GM18505 (cell line): ENCODE measurements around the gene CELF5.

Source experiments
- ATAC-seq: cut with Tn5 transposase; IDR thresholded peaks from one replicate; pipeline ENCODE4 v1.9.1; 2021; ENCODE audit not compliant: unreplicated experiment
- POLR2A ChIP-seq: IDR thresholded peaks from 4 replicates; pipeline ENCODE4 v1.6.1; 2011; ENCODE audit warnings: borderline replicate concordance; ENCODE audit not compliant: insufficient read depth, insufficient read length; ENCODE audit errors: extremely low read depth

CELF5 gene

DNA sequence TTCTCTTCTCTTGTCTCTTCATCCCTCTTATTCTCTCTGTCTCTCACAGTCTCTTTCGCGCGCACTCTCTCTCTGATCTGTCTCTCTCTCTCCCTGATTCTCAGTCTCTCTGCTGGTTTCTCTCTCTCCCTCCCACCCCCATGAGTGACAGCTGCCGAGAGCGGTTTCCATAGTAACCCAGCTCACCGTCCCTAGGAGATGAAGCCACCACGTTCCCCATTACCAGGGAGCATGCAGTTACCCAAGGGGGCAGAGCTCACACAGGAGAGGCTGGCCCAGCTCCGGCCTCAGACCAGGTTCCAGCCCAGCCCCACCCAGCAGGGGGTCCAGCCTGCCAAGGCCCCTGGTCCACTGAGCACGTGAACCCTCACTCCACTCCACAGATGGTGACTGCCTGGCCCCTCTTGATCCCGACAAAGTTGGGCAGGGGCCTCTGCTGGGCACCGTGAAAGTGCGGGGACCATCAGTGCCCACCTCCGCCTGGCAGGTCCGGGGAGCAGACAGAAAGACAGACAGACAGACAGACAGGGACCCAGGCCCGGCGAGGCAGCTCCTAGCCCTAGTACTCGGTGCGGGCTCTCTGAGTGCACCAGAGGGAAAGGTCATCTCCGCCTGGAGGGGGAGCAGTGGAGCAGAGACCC lies 50.6 kb downstream of the CELF5 start:
- no peak for ATAC-seq

DNA sequence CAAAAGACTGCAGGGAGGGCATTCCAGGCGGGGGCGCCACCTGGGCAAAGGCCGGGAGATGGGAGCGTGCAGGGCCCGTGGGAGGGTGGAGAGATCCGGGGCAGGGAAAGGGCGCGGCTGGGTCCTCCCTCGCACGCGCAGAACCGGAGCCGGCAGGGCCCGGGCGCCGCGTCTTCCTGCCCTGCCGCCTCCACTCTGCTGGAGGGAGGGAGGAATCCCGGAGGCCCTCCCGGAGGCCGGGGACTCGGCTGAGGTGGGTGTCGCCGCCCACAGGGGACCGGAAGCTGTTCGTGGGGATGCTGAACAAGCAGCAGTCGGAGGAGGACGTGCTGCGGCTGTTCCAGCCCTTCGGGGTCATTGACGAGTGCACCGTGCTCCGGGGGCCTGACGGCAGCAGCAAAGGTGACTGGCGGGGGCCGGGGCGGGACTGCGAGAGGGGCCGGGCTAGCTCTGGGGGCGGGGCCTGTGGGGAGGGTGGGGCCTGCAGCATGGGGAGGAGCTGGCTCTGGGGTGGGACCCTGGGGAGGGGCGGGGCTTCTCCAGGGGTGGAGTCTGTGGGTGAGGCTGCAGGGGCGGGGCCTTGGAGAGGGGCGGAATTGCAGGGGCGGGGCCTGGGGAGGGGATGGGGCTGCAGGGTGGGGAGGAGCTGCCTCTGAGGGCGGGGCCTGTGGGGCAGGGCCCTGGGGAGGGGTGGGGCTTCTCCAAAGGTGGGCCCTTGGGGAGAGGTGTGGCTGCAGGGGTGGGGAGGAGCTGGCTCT lies 51.3 kb downstream of the CELF5 start:
- ATAC-seq, result peak; percentile 42
- TF ChIP-seq POLR2A, result no peak

More for the DNA sequence above, 50.6 kb downstream of the CELF5 start:
- no peak for TF ChIP-seq POLR2A

DNA sequence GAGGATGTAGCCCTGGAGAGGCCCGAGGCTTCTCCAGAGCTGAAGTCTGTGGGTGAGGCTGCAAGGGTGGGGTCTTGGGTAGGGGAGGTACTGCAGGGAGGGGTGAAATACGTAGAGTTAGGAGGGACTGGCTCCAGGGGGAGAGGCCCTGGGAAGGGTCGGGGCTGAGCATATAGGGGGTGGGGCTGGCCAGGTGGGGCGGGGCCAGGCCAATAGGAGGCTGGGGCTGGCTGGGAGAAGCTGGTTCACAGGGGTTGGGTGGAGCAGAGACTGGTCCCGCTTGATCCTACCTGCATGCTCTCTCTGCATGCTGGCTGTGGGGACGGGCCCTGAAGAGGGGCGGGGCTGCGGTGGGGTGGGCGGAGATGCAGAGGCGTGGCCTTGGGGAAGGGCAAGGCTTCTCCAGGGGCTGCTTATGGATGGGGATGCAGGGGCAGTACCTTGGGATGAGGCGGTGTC lies 51.9 kb downstream of the CELF5 start:
- TF ChIP-seq POLR2A, result no peak
- ATAC-seq, result peak; percentile 15

DNA sequence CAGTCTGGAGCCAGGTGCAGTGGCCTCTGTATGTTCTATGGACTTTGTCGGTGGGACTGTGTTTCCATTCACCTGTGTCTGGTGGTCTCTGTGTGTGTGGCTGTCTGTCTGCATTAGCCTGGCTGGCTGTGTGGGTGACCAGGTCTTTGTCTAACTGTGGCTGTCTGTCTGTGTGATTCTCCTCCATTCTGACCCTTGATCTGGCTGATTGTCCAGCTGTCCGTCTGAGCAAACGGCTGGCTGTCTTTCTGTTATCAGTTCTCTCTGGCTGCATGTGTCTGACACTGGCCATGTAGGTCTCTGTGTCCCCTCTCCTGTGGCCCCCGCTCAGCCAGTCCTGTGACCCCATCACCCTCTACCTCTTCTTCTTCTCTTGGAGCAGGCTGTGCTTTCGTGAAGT lies 53.2 kb downstream of the CELF5 start:
- no peak for TF ChIP-seq POLR2A

DNA sequence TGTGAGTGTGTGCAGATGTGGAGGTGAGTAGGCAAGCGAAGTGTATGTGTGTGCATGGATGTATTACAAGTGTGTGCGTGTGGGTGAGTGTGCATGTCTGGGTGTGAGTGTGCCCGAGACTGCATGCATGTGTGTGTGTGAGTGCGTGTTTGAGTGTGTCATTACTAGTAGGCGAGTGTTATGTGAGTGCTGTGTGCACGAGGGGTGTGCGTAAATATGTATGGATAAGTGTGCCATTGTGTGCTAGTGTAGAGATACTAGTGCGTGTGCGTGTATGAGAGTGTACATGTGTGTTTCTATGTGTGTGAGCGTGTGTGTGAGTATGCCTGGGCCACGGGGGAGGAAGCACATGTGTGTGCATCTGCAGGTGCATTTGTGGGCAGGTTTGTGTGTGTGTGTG lies 53.8 kb downstream of the CELF5 start:
- no peak for TF ChIP-seq POLR2A
- no peak for ATAC-seq

More for the DNA sequence above, 53.2 kb downstream of the CELF5 start:
- ATAC-seq, result no peak

DNA sequence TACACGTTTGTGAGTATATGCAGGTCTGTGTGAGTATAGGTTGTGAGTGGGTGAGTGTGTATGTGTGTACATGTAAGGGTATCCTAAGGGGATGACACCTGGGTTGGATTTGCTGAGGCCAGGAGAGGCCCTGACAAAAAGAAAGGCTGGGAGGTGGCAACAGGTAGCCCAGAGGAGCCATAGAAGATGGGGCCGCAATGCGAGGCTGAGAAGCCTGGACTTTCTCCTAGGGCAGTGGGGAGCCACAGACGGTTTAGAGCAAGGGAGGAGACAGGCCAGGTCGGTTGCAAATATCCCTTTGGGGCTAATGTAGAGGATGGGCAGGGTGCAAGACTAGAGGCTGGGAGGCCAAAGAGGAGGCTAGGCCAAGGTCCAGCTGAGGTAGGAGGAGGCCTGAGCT lies 54.3 kb downstream of the CELF5 start:
- no peak for ATAC-seq
- TF ChIP-seq POLR2A, result no peak

DNA sequence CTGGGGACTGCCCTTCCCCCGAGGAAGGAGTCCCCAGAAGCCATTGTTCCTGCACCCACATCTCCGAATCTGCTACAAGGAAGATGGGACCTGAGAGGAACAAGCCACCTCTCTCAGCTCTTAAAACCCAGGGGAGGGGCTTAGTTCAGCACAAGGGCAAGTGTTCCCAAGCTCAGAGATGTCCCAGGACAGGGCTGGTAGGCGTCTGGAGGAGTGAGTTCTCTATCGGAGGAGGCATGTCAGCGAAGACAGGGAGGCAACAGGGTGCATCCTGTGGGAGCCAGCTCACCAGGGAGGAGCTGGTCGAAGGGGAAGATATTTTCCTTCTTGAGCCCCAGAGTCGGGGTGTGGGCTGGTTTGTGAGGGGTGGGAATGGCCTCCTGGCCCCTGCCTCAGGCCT lies 54.8 kb downstream of the CELF5 start:
- TF ChIP-seq POLR2A, result no peak
- no peak for ATAC-seq

DNA sequence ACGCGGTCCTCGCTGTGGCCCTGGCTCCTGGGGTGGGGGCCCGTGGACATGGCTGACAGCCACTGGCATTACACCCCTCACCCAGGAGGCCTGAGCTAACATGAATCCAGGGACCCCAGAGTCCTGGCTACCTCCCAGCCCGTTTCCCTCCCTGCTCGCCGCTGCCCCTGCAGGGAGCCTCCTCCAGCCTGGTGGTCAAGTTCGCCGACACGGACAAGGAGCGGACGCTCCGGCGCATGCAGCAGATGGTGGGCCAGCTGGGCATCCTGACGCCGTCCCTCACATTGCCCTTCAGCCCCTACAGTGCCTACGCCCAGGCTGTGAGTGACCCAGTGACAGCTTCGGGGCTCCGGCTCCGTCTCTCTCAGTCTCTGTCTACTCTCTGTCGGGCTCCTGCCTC lies 56.6 kb downstream of the CELF5 start:
- no peak for TF ChIP-seq POLR2A
- no peak for ATAC-seq

DNA sequence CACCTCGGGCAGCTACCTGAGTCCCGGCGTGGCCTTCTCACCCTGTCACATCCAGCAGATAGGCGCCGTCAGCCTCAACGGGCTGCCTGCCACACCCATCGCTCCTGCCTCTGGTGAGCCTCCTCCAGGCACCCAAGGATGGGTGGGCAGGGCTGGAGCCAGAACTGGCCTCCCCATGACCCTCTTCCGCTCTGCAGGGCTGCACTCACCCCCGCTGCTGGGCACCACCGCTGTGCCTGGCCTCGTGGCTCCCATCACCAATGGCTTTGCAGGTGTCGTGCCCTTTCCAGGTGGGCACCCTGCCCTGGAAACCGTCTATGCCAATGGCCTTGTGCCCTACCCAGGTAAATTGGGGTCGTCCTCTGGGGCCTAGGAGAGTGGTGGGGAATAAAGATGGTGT lies 57.7 kb downstream of the CELF5 start:
- no peak for ATAC-seq
- no peak for TF ChIP-seq POLR2A

DNA sequence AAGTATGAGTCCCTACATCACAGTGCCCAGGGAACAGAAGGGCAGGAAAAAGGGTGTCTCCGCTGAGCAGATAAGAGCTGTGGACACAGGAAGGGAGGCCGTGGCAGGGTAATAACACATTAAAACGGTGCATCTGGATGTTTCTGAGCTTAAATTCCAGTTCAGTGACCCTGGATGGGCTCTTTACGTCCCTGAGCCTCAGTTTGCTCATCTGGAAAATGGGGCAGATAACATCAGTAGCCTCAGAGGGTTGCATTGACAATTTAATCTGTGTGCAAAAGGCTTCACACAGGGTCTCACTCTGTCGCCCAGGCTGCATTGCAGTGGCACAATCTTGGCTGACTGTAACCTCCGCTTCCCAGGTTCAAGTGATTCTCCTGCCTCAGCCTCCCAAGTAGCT lies 58.1 kb downstream of the CELF5 start:
- no peak for ATAC-seq

DNA sequence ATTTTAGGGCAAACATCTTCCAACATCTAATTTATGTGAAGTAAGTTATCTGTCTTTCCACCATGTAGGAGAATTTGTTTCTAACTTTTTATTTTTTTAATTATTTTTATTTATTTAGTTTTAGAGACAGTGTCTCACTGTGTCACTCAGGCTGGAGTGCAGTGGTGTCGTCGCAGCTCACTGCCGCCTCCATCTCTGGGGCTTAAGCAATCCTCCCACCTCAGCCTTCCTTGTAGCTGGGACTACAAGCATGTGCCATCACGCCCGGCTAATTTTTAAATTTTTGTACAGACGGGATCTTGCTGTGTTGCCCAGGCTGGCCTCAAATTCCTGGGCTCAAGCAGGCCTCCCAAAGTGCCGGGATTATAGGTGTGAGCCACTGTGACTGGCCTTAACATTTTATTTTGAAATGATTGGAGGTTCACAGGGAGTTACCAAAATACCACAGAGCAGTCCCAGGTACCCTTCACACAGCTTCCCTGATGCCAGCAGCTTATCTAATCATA lies 58.8 kb downstream of the CELF5 start:
- ATAC-seq, result no peak
- TF ChIP-seq POLR2A, result no peak

More for the DNA sequence above, 58.1 kb downstream of the CELF5 start:
- TF ChIP-seq POLR2A, result no peak

DNA sequence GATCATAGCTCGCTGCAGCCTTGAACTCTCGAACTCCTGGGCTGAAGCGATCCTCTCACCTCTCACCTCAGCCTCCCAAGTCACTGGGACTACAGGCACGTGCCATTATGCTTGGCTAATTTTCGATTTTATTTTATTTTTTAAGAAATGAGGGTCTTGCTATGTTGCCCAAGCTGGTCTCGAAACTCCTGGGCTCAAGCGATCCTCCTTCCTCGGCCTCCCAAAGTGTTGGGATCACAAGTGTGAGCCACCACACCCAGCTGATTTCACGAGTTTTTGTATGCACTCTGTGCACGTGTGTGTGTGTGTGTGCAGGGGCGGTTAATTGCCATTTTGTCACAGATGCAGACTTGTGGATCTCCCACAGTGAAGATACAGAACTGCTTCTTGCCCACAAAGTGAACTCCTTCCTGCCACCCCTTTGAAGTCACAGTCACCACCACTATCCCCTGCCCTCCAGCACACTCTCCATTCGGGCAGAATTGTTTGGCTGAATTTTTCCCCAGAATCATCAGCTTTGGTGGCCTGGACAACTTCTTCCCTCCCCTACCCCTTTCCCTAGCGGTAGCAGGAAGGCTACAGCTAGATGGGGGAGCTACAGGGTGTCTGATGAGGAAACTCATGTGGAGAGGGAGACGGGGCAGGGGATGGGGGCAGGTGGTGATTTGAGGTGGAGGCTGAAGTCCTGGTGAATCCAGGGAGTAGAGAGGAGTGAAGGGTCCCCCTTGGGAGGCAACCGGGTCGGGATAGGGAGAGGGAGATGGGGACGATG lies 59.6 kb downstream of the CELF5 start:
- ATAC-seq, result no peak
- TF ChIP-seq POLR2A, result no peak

DNA sequence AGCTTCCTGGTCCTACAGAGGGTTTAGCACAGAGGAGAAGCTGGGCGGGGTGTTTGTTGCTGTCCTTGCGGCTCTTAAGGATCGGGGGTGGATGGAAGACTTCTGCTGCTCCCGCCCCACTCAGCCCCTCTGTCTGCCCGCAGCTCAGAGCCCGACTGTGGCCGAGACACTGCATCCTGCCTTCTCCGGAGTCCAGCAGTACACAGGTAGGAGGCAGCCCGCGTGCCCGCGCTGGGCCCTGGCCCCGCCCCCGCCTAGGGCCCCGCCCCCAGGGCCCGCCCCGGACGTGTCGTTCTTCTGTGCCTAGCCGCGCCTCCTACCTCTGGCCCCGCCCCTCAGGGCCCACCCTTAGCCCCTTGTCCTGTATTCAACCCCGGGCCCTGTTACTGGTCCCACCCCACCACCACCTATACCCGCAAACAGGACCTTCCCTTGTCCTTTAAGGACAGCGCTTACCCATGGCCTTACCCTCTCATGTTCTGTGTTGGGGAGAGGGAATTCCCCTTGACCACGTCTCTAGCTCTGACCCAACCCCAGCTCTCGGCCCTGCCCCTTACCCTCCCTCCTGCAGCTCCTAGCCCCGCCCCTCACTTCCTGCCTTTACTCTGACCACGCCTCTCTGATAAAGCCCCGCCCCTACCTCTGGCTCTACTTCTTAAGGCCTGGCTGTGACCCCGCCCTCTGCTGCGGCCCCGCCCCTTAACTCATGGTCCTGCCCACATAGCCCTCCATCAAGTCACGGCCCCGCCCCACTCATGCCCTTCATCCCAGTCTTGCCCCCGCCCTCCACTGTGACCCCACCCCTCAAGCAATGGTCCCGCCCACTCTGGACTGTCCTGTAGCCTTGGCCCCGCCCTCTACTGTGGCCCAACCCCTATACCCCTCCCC lies 60.5 kb downstream of the CELF5 start:
- TF ChIP-seq POLR2A, result no peak
- no peak for ATAC-seq

DNA sequence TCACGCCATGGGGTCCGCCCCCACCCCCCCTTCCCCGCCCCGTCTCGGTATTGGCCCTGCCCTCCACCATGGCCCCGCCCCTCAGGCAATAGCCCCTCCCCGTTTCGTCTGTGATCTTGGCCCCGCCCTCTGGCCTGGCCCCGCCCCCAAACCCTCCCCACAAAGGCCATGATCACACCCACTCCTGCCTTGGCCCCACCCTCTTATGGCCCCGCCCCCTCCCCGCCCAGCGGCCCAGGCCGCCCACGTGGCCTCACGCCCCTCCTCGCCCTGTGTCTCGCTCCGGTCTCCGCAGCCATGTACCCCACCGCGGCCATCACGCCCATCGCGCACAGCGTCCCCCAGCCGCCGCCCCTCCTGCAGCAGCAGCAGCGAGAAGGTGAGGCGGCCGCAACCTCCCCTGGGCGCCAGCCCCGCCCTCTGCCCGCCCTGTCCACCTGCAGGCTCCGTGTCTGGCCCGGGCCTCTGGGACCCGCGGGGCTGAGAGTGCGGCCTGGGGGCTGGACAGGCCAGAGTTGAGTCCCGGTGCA lies 61.3 kb downstream of the CELF5 start:
- no peak for TF ChIP-seq POLR2A
- ATAC-seq, result no peak
